Vagina (tissue), 2 donors: ENCODE measurements around the gene KIF18A.

Experiments
- POLR2A ChIP-seq, 2 donors: fragments of 450-650 bp; IDR thresholded peaks; one replicate each; pipeline ENCODE4 v1.6.1; 2017; ENCODE audit warnings: antibody characterized with exemption in 2 of 2, mild to moderate bottlenecking in 2 of 2, moderate library complexity in 2 of 2
- POLR2AphosphoS5 ChIP-seq, 2 donors: sonication (generic); formaldehyde crosslinking; IDR thresholded peaks; one replicate each; pipeline ENCODE4 v1.9.0; 2017; ENCODE audit warnings: antibody characterized with exemption in 2 of 2, mild to moderate bottlenecking in 2 of 2, low read depth in 1 of 2; ENCODE audit not compliant: insufficient read depth in 1 of 2
- TF ChIP-seq, protein P1 (sequence below), 3 experiments: fragments of 450-650 bp in 2 of 3; fragments of 200-600 bp in 1 of 3; sonication (generic) in 1 of 3; IDR thresholded peaks; one replicate each; pipeline ENCODE4 v1.5.1; 2017 to 2019; ENCODE audit warnings: antibody characterized with exemption in 3 of 3, mild to moderate bottlenecking in 2 of 3, moderate library complexity in 2 of 3

DNA sequence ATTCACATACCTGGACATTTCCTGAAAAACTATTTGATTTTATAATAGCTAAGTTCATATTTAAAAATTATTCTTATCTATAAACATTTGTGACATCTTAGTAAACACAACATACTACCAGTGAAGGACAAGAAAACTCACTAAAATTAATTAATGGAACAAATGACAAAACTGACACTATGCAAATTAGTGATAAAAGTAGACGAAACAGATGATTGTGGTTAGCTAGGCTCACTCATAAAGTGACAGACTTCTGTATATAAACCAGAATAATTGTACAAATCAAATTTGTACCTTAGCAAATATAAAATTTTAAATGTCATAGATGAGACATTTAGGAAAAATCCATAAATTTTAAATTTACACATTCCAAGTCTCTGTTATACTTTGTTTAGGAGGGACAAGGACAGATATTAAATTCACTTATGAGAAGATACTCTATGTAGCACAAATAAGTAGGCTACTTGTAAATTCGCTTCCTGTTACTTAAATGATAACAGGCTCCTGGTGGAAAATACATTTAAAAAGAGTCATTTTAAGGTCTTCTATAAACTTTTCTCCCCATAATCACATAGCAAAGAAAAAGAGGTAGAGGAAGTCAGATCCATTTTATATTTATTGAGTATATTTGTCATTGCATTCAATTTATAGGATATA lies 81.2 kb downstream of the KIF18A start:
- TF ChIP-seq, protein P1, sequence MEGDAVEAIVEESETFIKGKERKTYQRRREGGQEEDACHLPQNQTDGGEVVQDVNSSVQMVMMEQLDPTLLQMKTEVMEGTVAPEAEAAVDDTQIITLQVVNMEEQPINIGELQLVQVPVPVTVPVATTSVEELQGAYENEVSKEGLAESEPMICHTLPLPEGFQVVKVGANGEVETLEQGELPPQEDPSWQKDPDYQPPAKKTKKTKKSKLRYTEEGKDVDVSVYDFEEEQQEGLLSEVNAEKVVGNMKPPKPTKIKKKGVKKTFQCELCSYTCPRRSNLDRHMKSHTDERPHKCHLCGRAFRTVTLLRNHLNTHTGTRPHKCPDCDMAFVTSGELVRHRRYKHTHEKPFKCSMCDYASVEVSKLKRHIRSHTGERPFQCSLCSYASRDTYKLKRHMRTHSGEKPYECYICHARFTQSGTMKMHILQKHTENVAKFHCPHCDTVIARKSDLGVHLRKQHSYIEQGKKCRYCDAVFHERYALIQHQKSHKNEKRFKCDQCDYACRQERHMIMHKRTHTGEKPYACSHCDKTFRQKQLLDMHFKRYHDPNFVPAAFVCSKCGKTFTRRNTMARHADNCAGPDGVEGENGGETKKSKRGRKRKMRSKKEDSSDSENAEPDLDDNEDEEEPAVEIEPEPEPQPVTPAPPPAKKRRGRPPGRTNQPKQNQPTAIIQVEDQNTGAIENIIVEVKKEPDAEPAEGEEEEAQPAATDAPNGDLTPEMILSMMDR (IDR thresholded peaks at IDR 0.05) = no peak
- TF ChIP-seq POLR2A (IDR thresholded peaks at IDR 0.05) (no peak), POLR2AphosphoS5 (IDR thresholded peaks at IDR 0.05; ENCODE audit: insufficient read depth in 1 of 2, low read depth in 1 of 2) (no peak)
